IgD-negative memory B cell (primary cell): ENCODE results near the gene DENND1A. TPM values are rescaled to one million over a fixed set of nuclear protein-coding genes. Genes with fewer than 3 reads are reported as not detected.

Experiments used
- H3K27ac Mint-ChIP-seq, 3 donors: one replicate each; pipeline ENCODE4 v1.8.0; 2020 to 2022; ENCODE audit warnings: mild to moderate bottlenecking in 3 of 3, mixed read lengths in 3 of 3, moderate library complexity in 1 of 3
- H3K27me3 Mint-ChIP-seq: one replicate; pipeline ENCODE4 v1.8.0; 2021; ENCODE audit warnings: mixed read lengths
- H3K36me3 Mint-ChIP-seq: one replicate; pipeline ENCODE4 v1.8.0; 2020; ENCODE audit warnings: mild to moderate bottlenecking, mixed read lengths
- H3K4me1 Mint-ChIP-seq, 3 donors: one replicate each; pipeline ENCODE4 v1.8.0; 2020 to 2022; ENCODE audit warnings: mixed read lengths in 3 of 3, mild to moderate bottlenecking in 1 of 3
- H3K4me3 Mint-ChIP-seq, 4 donors: one replicate each; pipeline ENCODE4 v1.8.0; 2020 to 2022; ENCODE audit warnings: mild to moderate bottlenecking in 4 of 4, mixed read lengths in 4 of 4, moderate library complexity in 3 of 4
- H3K9me3 Mint-ChIP-seq, 3 donors: one replicate each; pipeline ENCODE4 v1.8.0; 2020 to 2021; ENCODE audit warnings: mixed read lengths in 3 of 3, mild to moderate bottlenecking in 1 of 3
- polyA plus RNA-seq: library from polyadenylated mRNA; unstranded; fragments of 300-500 nt; fragmentation: Illumina TruSeq; gene quantifications from one replicate; pipeline ENCODE4 v1.2.3, GENCODE V29; 2021

DENND1A gene
- polyA plus RNA-seq, 1 donor from 2014 or later, result 6.4 TPM

GRCh38 chr9:123345567-123345955 lies 584.4 kb downstream of the DENND1A start:
- Mint-ChIP-seq H3K36me3 (no peaks in the 10 kb centered on the region), H3K4me1 (peaks cover 33 to 47% (median 36%) of the 10 kb centered on the region in 3 donors), H3K9me3 (no peaks in the 10 kb centered on the region), H3K4me3 (peak overlapping the region in 1 of 4 donors; percentile 7), H3K27me3 (no peaks in the 10 kb centered on the region), H3K27ac (peak overlapping the region in 1 of 3 donors; percentile 33)

DNA sequence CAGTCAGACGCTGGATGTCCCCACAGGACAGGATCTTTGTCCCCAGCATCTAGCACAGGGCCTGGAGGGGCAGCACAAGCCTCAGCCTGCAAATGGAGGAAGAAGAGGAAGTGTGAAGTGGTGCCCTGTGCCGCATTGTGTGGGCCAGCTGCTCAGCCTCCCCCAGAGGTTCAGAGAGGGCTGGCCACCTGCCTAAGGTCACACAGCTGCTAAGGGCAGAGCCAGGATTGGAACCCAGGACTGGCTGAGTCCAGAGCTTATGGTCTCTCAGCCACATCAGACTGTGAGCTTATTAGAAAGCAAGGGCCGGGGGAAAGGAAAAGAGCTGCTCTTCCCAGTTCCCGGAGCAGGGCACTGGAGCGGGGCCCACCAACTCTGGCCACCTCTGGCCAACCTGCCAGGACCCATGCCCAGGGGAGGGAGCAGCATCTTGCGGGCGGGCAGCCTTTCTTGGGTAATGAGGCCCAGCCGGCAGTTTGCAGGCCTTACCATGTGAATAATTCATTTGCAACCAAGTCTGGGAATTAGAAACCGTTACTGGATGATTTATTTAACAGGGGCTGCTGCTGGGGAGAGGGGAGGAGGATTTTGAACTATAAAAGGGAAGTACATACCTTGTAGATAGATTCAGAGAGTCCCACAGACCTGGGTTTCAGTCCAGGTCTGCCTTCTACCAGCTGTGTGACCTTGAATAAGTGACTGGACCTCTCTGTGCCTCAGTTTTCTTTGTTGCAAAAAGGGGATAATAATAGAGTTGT lies 585.6 kb downstream of the DENND1A start:
- H3K4me3 Mint-ChIP-seq, result peak overlapping the region in 2 of 4 donors; percentile 22 to 79

GRCh38 chr9:123343443-123344191 lies 586.3 kb downstream of the DENND1A start:
- Mint-ChIP-seq H3K9me3 (no peaks in the 10 kb centered on the region), H3K27me3 (no peaks in the 10 kb centered on the region), H3K36me3 (no peaks in the 10 kb centered on the region), H3K4me1 (peaks cover 48 to 65% (median 52%) of the 10 kb centered on the region in 3 donors), H3K27ac (peak overlapping the region; percentile 95 to 100 (median 96)), H3K4me3 (peak overlapping the region in 3 of 4 donors; percentile 77 to 97 (median 89))

More for the DNA sequence above, 585.6 kb downstream of the DENND1A start:
- Mint-ChIP-seq H3K36me3 (no peaks in the 10 kb centered on the region), H3K27ac (peak overlapping the region; percentile 95 to 100 (median 96)), H3K4me1 (peaks cover 40 to 57% (median 46%) of the 10 kb centered on the region in 3 donors), H3K9me3 (no peaks in the 10 kb centered on the region), H3K27me3 (no peaks in the 10 kb centered on the region)

DNA sequence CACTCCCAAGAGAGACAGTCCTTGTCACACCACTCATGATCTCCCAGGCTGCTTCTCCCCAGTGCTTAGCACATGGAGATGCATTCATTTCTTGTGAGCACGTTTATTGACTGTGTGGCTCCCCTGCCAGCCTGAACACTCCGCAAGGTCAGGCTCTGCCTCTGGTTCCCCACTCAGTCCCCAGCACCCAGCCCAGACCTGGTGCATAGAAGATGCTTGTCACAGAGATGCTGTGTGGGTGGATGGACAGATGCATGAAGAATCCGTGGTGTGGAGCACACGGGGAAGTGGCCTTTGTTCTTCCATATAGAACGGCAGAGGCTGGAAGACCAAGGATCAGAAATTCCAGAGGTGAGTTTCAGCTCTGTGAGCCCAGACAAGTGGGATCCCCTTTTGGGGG lies 587.7 kb downstream of the DENND1A start:
- H3K36me3 Mint-ChIP-seq, result no peaks in the 10 kb centered on the region
- H3K4me3 Mint-ChIP-seq, result peak overlapping the region in 3 of 4 donors; percentile 89 to 97 (median 94)
- H3K27ac Mint-ChIP-seq, result peak overlapping the region; percentile 95 to 100 (median 96)
- H3K9me3 Mint-ChIP-seq, result no peaks in the 10 kb centered on the region
- H3K4me1 Mint-ChIP-seq, result peaks cover 56 to 73% (median 61%) of the 10 kb centered on the region in 3 donors
- no peaks in the 10 kb centered on the region for H3K27me3 Mint-ChIP-seq

GRCh38 chr9:123341816-123342215 lies 588.1 kb downstream of the DENND1A start:
- Mint-ChIP-seq H3K27me3 (no peaks in the 10 kb centered on the region), H3K27ac (peak overlapping the region; percentile 95 to 100 (median 96)), H3K4me3 (peak overlapping the region in 3 of 4 donors; percentile 89 to 97 (median 94)), H3K9me3 (no peaks in the 10 kb centered on the region), H3K4me1 (peaks cover 56 to 77% (median 64%) of the 10 kb centered on the region in 3 donors), H3K36me3 (no peaks in the 10 kb centered on the region)

- H3K27ac Mint-ChIP-seq, result peak overlapping the region; percentile 96 to 100 (median 99)
Observed at GRCh38 chr9:123339666-123340510, 590.0 kb downstream of the DENND1A start.

GRCh38 chr9:123338710-123339665 lies 590.9 kb downstream of the DENND1A start:
- Mint-ChIP-seq H3K4me3 (peak overlapping the region; percentile 80 to 97 (median 93)), H3K9me3 (no peaks in the 10 kb centered on the region), H3K4me1 (peaks cover 77 to 86% (median 77%) of the 10 kb centered on the region in 3 donors), H3K27ac (peak overlapping the region; percentile 96 to 100 (median 99)), H3K27me3 (no peaks in the 10 kb centered on the region), H3K36me3 (no peaks in the 10 kb centered on the region)

More at GRCh38 chr9:123339666-123340510, 590.0 kb downstream of the DENND1A start:
- Mint-ChIP-seq H3K4me1 (peaks cover 71 to 92% (median 81%) of the 10 kb centered on the region in 3 donors), H3K9me3 (no peaks in the 10 kb centered on the region), H3K36me3 (no peaks in the 10 kb centered on the region), H3K4me3 (peak overlapping the region; percentile 80 to 97 (median 93)), H3K27me3 (no peaks in the 10 kb centered on the region)

- Mint-ChIP-seq H3K27me3 (no peaks in the 10 kb centered on the region), H3K27ac (peak overlapping the region; percentile 96 to 100 (median 99)), H3K36me3 (no peaks in the 10 kb centered on the region), H3K4me1 (peaks cover 68 to 76% (median 68%) of the 10 kb centered on the region in 3 donors), H3K9me3 (no peaks in the 10 kb centered on the region), H3K4me3 (peak overlapping the region; percentile 8 to 97 (median 93))
Observed at GRCh38 chr9:123337971-123338370, 592.0 kb downstream of the DENND1A start.

- no peaks in the 10 kb centered on the region for H3K36me3 Mint-ChIP-seq
- no peaks in the 10 kb centered on the region for H3K9me3 Mint-ChIP-seq
- H3K27me3 Mint-ChIP-seq, result no peaks in the 10 kb centered on the region
- H3K4me3 Mint-ChIP-seq, result peak overlapping the region in 2 of 4 donors; percentile 65 to 77
- peak overlapping the region in 1 of 3 donors; percentile 16 for H3K27ac Mint-ChIP-seq
- H3K4me1 Mint-ChIP-seq, result peaks cover 60 to 67% (median 64%) of the 10 kb centered on the region in 3 donors
Observed at GRCh38 chr9:123336959-123337358, 593.0 kb downstream of the DENND1A start.

DNA sequence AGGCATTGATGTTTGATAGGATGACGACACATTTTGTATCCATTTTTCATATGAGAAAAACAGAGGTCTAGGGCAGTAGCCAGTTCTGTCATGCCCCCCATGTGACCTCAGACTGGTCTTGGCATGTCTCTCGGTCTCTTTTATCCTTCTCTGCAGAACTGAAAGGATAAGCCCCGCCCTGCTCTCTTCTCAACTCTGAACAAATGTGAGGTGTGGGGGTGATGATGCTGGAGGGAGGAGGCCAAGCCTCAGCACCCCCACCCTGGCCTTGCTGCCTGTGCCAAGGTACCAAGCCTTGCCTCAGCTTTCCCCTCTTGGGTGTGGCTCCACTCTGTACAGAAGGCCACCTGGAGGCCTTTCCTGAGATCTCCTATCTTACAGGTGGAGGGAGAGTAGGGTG lies 593.5 kb downstream of the DENND1A start:
- Mint-ChIP-seq H3K4me3 (peak overlapping the region in 2 of 4 donors; percentile 77 to 87), H3K27me3 (no peaks in the 10 kb centered on the region), H3K9me3 (no peaks in the 10 kb centered on the region), H3K27ac (peak overlapping the region in 2 of 3 donors; percentile 28 to 55), H3K36me3 (no peaks in the 10 kb centered on the region), H3K4me1 (peaks cover 56 to 63% (median 63%) of the 10 kb centered on the region in 3 donors)

GRCh38 chr9:123335986-123336329 lies 594.0 kb downstream of the DENND1A start:
- Mint-ChIP-seq H3K36me3 (no peaks in the 10 kb centered on the region), H3K4me1 (peaks cover 51 to 59% (median 58%) of the 10 kb centered on the region in 3 donors), H3K4me3 (peak overlapping the region in 2 of 4 donors; percentile 51 to 58), H3K27ac (peak overlapping the region in 1 of 3 donors; percentile 55), H3K9me3 (no peaks in the 10 kb centered on the region), H3K27me3 (no peaks in the 10 kb centered on the region)

DNA sequence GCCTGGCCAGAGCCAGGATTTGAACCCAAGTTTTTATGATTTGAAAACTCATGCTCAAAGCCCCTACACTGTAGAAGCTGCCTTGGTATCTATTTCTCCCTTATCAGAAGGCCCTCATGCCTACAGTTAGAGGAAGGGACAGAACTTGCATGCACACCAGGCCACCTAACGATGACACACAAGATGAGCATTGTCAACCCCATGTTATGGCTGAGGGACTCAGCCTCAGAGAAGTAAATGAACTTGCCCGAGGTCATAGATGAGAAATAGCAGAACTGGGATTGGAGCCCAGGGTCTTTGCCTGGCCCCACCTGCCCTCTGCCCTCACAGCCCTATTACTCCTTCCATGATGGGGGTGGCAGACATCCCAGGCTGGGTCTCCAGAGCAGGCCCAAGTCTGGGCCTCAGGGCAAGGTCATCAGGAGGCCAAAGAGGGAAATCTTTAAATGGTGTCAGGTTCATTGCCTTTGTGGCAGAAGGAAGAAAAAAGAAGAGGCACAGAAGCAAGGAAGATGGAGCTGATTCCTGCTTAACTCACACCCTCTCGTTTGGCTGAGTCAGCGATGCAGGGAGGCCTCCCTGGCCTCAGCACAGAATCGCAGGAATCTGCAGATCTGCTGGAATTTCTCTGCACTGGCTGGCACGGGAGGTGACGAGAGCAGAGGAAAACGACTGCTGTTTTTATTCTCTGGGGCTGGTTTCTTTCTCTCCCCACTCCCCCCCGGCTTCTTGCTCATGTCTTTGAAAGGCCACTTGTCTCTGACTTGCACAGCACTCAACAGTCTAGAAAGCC lies 594.5 kb downstream of the DENND1A start:
- Mint-ChIP-seq H3K4me1 (peaks cover 48 to 53% (median 52%) of the 10 kb centered on the region in 3 donors), H3K27me3 (no peaks in the 10 kb centered on the region), H3K9me3 (no peaks in the 10 kb centered on the region), H3K4me3 (peak overlapping the region in 3 of 4 donors; percentile 22 to 72 (median 67)), H3K36me3 (no peaks in the 10 kb centered on the region), H3K27ac (peak overlapping the region in 1 of 3 donors; percentile 55)

DNA sequence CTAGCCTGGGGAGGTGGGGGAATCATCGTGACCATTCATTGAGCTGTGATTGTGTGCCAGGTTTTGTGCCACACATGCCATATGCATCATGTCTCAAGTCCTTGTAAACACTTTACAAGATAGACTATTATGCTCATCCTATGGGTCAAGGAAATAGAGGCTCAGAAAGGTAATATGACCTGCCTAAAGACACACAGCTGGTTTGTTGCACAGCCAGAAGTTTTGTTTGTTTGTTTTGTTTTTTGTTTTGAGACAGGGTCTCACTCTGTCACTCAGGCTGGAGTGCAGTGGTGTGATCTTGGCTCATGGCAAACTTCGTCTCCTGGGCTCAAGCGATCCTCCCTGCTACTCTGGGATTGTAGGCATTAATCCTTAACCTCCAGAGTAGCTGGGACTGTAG lies 595.3 kb downstream of the DENND1A start:
- Mint-ChIP-seq H3K4me1 (peaks cover 42 to 46% (median 45%) of the 10 kb centered on the region in 3 donors), H3K4me3 (no peak overlapping the region)

More for the DNA sequence above, 595.3 kb downstream of the DENND1A start:
- Mint-ChIP-seq H3K27me3 (no peaks in the 10 kb centered on the region), H3K27ac (peak overlapping the region in 1 of 3 donors; percentile 3), H3K9me3 (no peaks in the 10 kb centered on the region), H3K36me3 (no peaks in the 10 kb centered on the region)
